Naive thymus-derived CD8-positive, alpha-beta T cell (primary cell): ENCODE results near the gene SPINDOC. TPM values are rescaled to one million over a fixed set of nuclear protein-coding genes. Genes with fewer than 3 reads are reported as not detected.
"Not testable (repeated sequence)": the region's sequence is repeated elsewhere in the genome, so short reads cannot be mapped to it uniquely, and the experiment has no call there.

Source experiments
- ATAC-seq, 2 donors: fragments of 150-1000 bp; cut with Tn5 transposase in 1 of 2; sonication (Bioruptor Pico), chemical (Tn5 transposase) in 1 of 2; 1 replicate in 1 of 2; 2 replicates in 1 of 2; pipeline ENCODE4 v1.10.0; 2021; ENCODE audit warnings: mild to moderate bottlenecking in 2 of 2, moderate library complexity in 2 of 2
- POLR2A ChIA-PET: fragments of 350-600 bp; sonication (Branson Sonifier 250); formaldehyde crosslinking; loops from one replicate; lab custom pipeline; 2021; ENCODE audit warnings: antibody characterized with exemption; lab: Charles Lee
- DNase-seq, 10 donors: peaks; one replicate each; pipeline versions ENCODE4 v3.0.0 to v3.0.0-alpha.2; 2020 to 2022
- H3K27ac Mint-ChIP-seq, 10 donors: one replicate each; pipeline ENCODE4 v1.8.0; 2020 to 2022; ENCODE audit warnings: mild to moderate bottlenecking in 10 of 10, mixed read lengths in 10 of 10, moderate library complexity in 4 of 10, inconsistent platforms in 1 of 10
- H3K27me3 Mint-ChIP-seq, 5 donors: one replicate each; pipeline ENCODE4 v1.8.0; 2021 to 2022; ENCODE audit warnings: mixed read lengths in 5 of 5
- H3K36me3 Mint-ChIP-seq, 3 donors: one replicate each; pipeline ENCODE4 v1.8.0; 2020 to 2022; ENCODE audit warnings: mixed read lengths in 3 of 3, mild to moderate bottlenecking in 2 of 3, inconsistent platforms in 1 of 3
- H3K4me1 Mint-ChIP-seq, 4 donors: one replicate each; pipeline ENCODE4 v1.8.0; 2021 to 2022; ENCODE audit warnings: mixed read lengths in 4 of 4
- H3K4me3 Mint-ChIP-seq, 10 donors: one replicate each; pipeline ENCODE4 v1.8.0; 2020 to 2022; ENCODE audit warnings: mild to moderate bottlenecking in 10 of 10, mixed read lengths in 10 of 10, moderate library complexity in 6 of 10, inconsistent platforms in 1 of 10
- H3K9me3 Mint-ChIP-seq, 9 donors: one replicate each; pipeline ENCODE4 v1.8.0; 2020 to 2022; ENCODE audit warnings: mixed read lengths in 9 of 9, mild to moderate bottlenecking in 3 of 9, inconsistent platforms in 1 of 9, moderate library complexity in 1 of 9
- polyA plus RNA-seq, 3 donors: library from polyadenylated mRNA; unstranded; fragments of 300-500 nt; fragmentation: Illumina TruSeq; gene quantifications; one replicate each; pipeline ENCODE4 v1.2.3, GENCODE V29; 2021
- total RNA-seq, 8 experiments: library from RNA in 2 of 8; stranded (reverse) in 2 of 8; gene quantifications; one replicate each; pipeline ENCODE4 v1.2.3 and lab custom pipeline; 2021 to 2026

SPINDOC gene
- total and polyA plus RNA-seq, 5 experiments from 2014 or later = 0.47 to 13.0 (median 0.66) TPM

DNA sequence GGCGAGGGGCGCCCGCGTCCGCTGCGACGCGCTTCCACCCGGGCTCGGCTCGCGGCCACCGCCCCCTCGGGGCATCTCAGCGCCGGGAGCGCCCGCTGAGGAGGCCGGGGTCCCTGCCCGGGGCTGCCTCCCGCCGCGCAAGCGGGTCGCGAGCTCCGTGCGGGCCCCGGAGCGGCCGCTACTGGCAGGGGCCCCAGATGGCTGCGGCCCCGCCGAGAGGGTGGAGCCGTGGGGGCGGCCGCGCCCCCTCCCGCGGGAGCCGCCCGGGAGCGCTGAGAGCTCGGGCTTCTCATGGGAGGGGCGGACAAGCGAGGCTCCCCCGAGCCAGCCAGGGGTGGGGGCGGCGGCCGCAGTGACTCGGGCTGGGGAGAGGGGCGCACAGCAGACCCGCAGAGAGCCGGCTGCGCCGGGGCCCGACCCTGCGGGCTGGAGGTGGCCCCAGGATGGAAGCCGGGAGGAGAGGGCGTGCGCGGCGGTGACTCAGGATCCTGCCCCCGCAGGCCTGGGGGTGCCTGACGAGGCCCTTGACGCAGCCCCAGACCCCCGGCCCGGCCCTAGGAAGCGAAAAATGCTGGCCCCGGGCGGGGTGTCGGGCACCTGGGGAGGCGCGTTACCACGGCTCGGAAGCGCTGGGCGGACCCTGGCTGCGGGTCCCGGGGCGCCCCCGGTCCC is 44.1 kb upstream of the SPINDOC start:
- DNase-seq (peak in 8 of 10 donors; percentile 17 to 64 (median 32)), ATAC-seq (peak; percentile 41 to 54)
- Mint-ChIP-seq H3K27ac (no peak overlapping the region), H3K4me3 (peak overlapping the region in 6 of 10 donors; percentile 48 to 69 (median 56)), H3K36me3 (no peaks in the 10 kb centered on the region), H3K27me3 (peaks cover 0 to 13% (median 4%) of the 10 kb centered on the region in 5 donors), H3K4me1 (peaks cover 7 to 25% (median 16%) of the 10 kb centered on the region in 4 donors), H3K9me3 (no peaks in the 10 kb centered on the region)
- POLR2A ChIA-PET = interaction anchor here (0.6 to 2.4 kb wide), 4 partner anchors 43 to 69 kb away, joined by 3 to 16 read pairs (median 4); partner anchors contain the start of gene MARK2

GRCh38 chr11:63769714-63770455 is 43.4 kb upstream of the SPINDOC start:
- Mint-ChIP-seq H3K36me3 (no peaks in the 10 kb centered on the region), H3K9me3 (no peaks in the 10 kb centered on the region), H3K4me1 (peaks cover 7 to 25% (median 16%) of the 10 kb centered on the region in 4 donors), H3K27me3 (peaks cover 0 to 13% (median 4%) of the 10 kb centered on the region in 5 donors), H3K4me3 (peak overlapping the region; percentile 61 to 83 (median 76)), H3K27ac (peak overlapping the region in 5 of 10 donors; percentile 21 to 70 (median 46))
- no peak for ATAC-seq
- POLR2A ChIA-PET = interaction anchor here (0.6 to 2.4 kb wide), 3 partner anchors 50 to 68 kb away, joined by 3 to 16 read pairs (median 3); partner anchors contain the start of gene MARK2
- DNase-seq = peak in 3 of 10 donors; percentile 10 to 20 (median 19)

DNA sequence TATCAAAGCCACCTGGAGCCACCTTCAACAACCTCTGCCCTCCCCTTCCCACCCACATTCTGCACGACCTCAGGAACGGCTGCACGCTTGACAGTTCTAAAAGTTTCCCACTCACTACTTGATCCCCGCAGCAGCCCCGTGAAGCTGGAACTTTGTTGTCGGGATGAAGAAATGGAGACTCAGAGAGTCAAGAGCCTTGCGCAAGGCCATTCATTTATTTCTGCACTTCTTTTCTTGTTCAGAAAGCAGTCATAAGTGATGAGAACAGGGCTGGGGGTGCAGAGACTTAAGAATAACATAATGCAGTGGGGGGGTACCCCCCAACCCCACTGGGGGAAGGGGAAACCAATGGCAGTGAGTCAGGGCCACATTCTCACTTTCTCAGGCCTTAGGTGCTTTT is 42.5 kb upstream of the SPINDOC start:
- no peak for ATAC-seq
- no peak for DNase-seq
- Mint-ChIP-seq H3K9me3 (no peaks in the 10 kb centered on the region), H3K27me3 (peaks cover 0 to 13% (median 4%) of the 10 kb centered on the region in 5 donors), H3K4me3 (peak overlapping the region in 7 of 10 donors; percentile 18 to 82 (median 50)), H3K27ac (no peak overlapping the region), H3K4me1 (peaks cover 7 to 22% (median 16%) of the 10 kb centered on the region in 4 donors), H3K36me3 (no peaks in the 10 kb centered on the region)
- POLR2A ChIA-PET = interaction anchor here (0.6 kb wide), 2 partner anchors 150 to 1039 kb away, joined by 3 to 4 read pairs; no protein-coding TSS in a partner anchor

DNA sequence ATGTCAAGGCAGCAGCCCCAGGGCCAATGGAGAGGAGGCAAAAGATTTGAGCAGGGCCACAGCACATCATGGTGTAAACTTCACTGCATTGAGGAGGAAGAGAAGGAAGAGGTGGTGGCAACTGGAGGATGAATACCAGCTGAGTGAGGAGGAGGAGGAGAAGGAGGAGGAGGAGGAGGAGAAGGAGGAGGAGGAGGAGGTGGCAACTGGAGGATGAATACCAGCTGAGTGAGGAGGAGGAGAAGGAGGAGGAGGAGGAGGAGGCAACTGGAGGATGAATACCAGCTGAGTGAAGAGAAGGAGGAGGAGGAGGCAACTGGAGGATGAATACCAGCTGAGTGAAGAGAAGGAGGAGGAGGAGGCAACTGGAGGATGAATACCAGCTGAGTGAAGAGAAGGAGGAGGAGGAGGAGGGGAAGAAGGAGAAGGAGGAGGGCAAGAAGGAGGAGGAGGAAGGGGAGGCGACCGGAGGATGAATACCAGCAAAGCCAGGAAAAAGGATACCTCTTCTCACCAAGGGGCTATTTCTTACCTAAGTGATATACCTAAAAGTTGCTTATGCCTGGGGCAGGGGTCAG is 41.4 kb upstream of the SPINDOC start:
- DNase-seq, H3K9me3 Mint-ChIP-seq, H3K36me3 Mint-ChIP-seq, H3K4me3 Mint-ChIP-seq, ATAC-seq, POLR2A ChIA-PET: not testable (repeated sequence)
- Mint-ChIP-seq H3K27me3 (peaks cover 0 to 16% (median 4%) of the 10 kb centered on the region in 5 donors), H3K27ac (peak overlapping the region in 1 of 10 donors; percentile 66), H3K4me1 (peaks cover 4 to 17% (median 12%) of the 10 kb centered on the region in 4 donors)

DNA sequence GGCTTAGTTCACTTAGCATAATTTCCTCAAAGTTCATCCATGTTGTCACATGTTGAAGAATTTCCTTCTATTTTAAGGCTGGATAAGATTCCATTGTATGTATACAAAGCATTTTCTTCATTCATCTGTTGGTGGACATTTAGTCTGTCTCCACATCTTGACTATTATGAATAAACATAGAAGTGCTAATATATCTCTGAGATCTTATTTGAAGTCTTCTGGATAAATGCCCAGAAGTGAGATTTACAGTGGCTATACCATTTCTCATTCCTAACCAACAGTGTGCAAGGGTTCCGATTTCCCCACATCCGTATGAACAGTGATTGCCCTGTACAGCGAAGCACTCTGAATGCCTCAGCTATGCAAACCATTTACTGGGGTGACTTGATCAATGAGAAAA is 38.1 kb upstream of the SPINDOC start:
- H3K36me3 Mint-ChIP-seq = no peaks in the 10 kb centered on the region
- H3K27me3 Mint-ChIP-seq = peaks cover 0 to 16% (median 6%) of the 10 kb centered on the region in 5 donors
- H3K27ac Mint-ChIP-seq = peak overlapping the region in 1 of 10 donors; percentile 66
- DNase-seq = no peak
- ATAC-seq = no peak
- H3K4me1 Mint-ChIP-seq = peaks cover 0 to 3% (median 1%) of the 10 kb centered on the region in 4 donors
- no peak overlapping the region for H3K4me3 Mint-ChIP-seq
- no peaks in the 10 kb centered on the region for H3K9me3 Mint-ChIP-seq
- POLR2A ChIA-PET = no interaction called here

DNA sequence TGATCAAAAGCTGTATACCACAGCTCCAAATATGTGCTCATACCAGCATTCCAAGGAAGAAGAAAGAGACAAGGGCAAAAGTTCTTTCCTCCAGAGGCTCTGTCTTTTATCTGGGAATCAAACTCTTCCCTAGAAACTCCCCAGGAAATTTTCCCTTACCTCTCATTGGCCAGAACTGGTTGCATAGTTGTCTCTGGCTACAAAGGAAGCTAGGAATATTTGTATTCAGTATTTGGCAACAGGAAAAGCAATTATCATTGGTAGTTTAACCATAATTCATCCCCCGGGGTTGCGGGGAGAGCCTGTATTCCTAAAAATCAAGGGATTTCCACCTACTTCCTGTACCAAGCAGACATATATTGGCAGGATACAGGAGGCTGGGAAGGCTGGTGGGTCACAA is 34.2 kb upstream of the SPINDOC start:
- POLR2A ChIA-PET = no interaction called here
- H3K4me3 Mint-ChIP-seq = no peak overlapping the region

GRCh38 chr11:63782749-63783148 is 30.5 kb upstream of the SPINDOC start:
- DNase-seq (no peak), ATAC-seq (no peak)
- peaks cover 0 to 2% (median 0%) of the 10 kb centered on the region in 9 donors for H3K9me3 Mint-ChIP-seq
- POLR2A ChIA-PET = interaction anchor here (1.3 kb wide), 1 partner anchor 14 kb away, joined by 3 read pairs; the partner anchor contains the start of gene ZFTA
- peaks cover 0 to 2% (median 0%) of the 10 kb centered on the region in 5 donors for H3K27me3 Mint-ChIP-seq
- peaks cover 0 to 5% (median 3%) of the 10 kb centered on the region in 4 donors for H3K4me1 Mint-ChIP-seq
- no peak overlapping the region for H3K27ac Mint-ChIP-seq
- no peak overlapping the region for H3K4me3 Mint-ChIP-seq
- no peaks in the 10 kb centered on the region for H3K36me3 Mint-ChIP-seq

More for the DNA sequence above, 34.2 kb upstream of the SPINDOC start:
- no peaks in the 10 kb centered on the region for H3K9me3 Mint-ChIP-seq
- no peaks in the 10 kb centered on the region for H3K36me3 Mint-ChIP-seq
- peaks cover 0 to 3% (median 0%) of the 10 kb centered on the region in 5 donors for H3K27me3 Mint-ChIP-seq
- DNase-seq (no peak), ATAC-seq (no peak)
- no peak overlapping the region for H3K27ac Mint-ChIP-seq
- H3K4me1 Mint-ChIP-seq = no peaks in the 10 kb centered on the region

DNA sequence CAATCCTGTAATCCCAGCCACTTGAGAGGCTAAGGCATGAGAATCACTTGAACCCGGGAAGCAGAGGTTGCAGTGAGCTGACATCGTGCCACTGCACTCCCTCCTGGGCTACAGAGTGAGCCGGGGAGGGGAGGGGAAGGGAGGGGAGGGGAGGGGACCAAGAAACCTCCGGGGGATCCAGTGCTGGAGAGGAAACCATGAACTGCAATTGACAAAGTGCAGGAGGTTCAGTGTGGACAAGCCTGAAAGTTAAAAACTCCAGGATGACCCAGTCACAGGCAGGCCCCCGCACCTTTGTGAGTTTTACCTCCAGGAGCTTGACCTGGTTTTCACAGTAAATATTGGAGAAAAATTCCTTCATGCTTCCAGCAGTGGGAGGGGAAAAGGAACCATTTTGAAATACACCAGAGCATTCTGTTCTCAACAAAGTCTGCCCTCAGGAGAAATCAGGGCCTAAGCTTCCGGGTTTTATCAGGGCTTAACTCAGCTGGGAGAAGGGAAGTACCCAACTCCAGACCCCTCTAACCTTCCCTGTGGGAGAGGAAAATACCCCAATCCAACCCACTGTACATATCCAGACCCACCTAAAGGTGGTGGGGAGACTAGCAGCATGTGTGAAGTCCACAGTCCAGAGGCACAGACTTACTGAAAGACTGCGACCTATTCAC is 29.2 kb upstream of the SPINDOC start:
- Mint-ChIP-seq H3K4me1 (peaks cover 0 to 5% (median 3%) of the 10 kb centered on the region in 4 donors), H3K36me3 (no peaks in the 10 kb centered on the region), H3K4me3 (no peak overlapping the region), H3K9me3 (peaks cover 0 to 2% (median 0%) of the 10 kb centered on the region in 9 donors), H3K27ac (peak overlapping the region in 1 of 10 donors; percentile 4), H3K27me3 (peaks cover 0 to 2% (median 0%) of the 10 kb centered on the region in 5 donors)
- POLR2A ChIA-PET = no interaction called here
- ATAC-seq (no peak), DNase-seq (no peak)

GRCh38 chr11:63785823-63786222 is 27.4 kb upstream of the SPINDOC start:
- POLR2A ChIA-PET = interaction anchor here (0.7 kb wide), 1 partner anchor 53 kb away, joined by 6 read pairs; the partner anchor contains the start of gene MARK2
- Mint-ChIP-seq H3K9me3 (peaks cover 0 to 9% (median 0%) of the 10 kb centered on the region in 9 donors), H3K27ac (no peak overlapping the region), H3K4me1 (peaks cover 0 to 5% (median 3%) of the 10 kb centered on the region in 4 donors), H3K4me3 (no peak overlapping the region), H3K36me3 (no peaks in the 10 kb centered on the region), H3K27me3 (peaks cover 0 to 2% (median 0%) of the 10 kb centered on the region in 5 donors)
- DNase-seq (no peak), ATAC-seq (no peak)

DNA sequence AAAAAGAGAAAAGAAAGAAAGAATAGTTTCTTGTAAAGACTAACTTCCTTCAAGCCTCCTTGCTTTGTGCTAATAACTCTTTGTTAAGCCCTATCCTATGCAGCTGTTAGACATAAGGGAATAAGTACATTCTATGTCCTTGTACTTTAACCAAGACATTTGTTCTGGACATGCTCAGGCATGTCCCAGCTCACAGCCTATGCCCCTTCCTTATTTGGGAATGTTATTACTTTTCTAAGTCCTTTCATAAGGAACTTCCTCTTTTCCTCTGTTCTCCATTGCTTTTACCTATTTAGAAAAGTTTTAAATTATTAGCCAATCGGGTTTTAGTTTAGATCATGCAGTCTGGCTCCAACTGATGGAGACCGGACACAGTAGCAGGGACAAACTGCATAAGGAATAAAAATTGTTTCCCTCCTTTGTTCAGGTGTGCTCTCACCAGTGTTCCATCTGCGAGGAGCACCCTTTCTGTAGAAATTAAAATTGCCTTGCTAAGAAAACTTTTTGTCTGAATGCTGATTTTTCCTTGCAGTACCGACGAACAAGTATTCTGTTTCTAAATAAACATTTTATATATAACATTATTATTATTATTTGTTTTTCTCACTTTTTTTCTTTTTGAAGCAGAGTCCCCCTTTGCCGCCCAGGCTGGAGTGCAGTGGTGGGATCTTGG is 21.6 kb upstream of the SPINDOC start:
- peak overlapping the region in 2 of 10 donors; percentile 8 to 21 for H3K27ac Mint-ChIP-seq
- H3K9me3 Mint-ChIP-seq = peaks cover 0 to 22% (median 10%) of the 10 kb centered on the region in 9 donors
- POLR2A ChIA-PET = no interaction called here
- H3K4me3 Mint-ChIP-seq = no peak overlapping the region
- peaks cover 0 to 7% (median 2%) of the 10 kb centered on the region in 5 donors for H3K27me3 Mint-ChIP-seq
- no peak for DNase-seq
- ATAC-seq = no peak
- H3K36me3 Mint-ChIP-seq = peaks cover 0 to 11% (median 3%) of the 10 kb centered on the region in 3 donors
- H3K4me1 Mint-ChIP-seq = peaks cover 0 to 2% (median 0%) of the 10 kb centered on the region in 4 donors

- POLR2A ChIA-PET = no interaction called here
- Mint-ChIP-seq H3K4me1 (peaks cover 0 to 2% (median 0%) of the 10 kb centered on the region in 4 donors), H3K27ac (peak overlapping the region in 1 of 10 donors; percentile 15), H3K4me3 (no peak overlapping the region), H3K9me3 (peaks cover 0 to 22% (median 10%) of the 10 kb centered on the region in 9 donors), H3K27me3 (peaks cover 0 to 9% (median 5%) of the 10 kb centered on the region in 5 donors), H3K36me3 (peaks cover 0 to 11% (median 3%) of the 10 kb centered on the region in 3 donors)
- DNase-seq = no peak
- ATAC-seq = no peak
Observed at GRCh38 chr11:63793161-63793560, 20.1 kb upstream of the SPINDOC start.
